22Rv1 (cell line): ENCODE measurements around the gene TRPC5OS.

Experiments
- ZFX ChIP-seq: fragments of 450-650 bp; IDR thresholded peaks from 2 replicates; pipeline ENCODE4 v1.6.1; 2017; ENCODE audit warnings: antibody characterized with exemption, borderline replicate concordance
- TF ChIP-seq, protein P1 (sequence below): fragments of 450-650 bp; IDR thresholded peaks from 2 replicates; pipeline ENCODE4 v1.5.1; 2017; ENCODE audit warnings: mild to moderate bottlenecking

DNA sequence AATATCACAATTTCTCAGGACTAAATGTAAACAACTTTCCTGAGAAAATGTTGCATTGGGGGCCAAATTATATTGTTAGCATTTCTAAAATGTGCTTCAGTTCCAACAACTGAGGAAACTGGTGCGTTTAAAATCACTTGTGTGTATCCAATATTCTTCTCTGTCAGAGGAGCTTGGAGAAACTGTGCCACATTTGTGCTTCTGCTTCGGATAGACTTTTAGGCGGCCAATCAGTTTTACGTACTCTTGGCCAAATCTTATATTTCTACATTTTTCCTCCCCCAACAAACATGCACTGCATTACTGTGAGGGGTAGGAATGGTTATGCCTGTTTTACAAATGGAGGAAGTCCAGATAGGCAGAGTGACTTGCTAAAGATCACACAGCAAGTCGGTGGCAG lies 27.4 kb upstream of the TRPC5OS start:
- TF ChIP-seq, protein P1, sequence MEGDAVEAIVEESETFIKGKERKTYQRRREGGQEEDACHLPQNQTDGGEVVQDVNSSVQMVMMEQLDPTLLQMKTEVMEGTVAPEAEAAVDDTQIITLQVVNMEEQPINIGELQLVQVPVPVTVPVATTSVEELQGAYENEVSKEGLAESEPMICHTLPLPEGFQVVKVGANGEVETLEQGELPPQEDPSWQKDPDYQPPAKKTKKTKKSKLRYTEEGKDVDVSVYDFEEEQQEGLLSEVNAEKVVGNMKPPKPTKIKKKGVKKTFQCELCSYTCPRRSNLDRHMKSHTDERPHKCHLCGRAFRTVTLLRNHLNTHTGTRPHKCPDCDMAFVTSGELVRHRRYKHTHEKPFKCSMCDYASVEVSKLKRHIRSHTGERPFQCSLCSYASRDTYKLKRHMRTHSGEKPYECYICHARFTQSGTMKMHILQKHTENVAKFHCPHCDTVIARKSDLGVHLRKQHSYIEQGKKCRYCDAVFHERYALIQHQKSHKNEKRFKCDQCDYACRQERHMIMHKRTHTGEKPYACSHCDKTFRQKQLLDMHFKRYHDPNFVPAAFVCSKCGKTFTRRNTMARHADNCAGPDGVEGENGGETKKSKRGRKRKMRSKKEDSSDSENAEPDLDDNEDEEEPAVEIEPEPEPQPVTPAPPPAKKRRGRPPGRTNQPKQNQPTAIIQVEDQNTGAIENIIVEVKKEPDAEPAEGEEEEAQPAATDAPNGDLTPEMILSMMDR: no peak
- no peak for TF ChIP-seq ZFX
